ENCODE data around the gene FCN1.
"Not testable (repeated sequence)": the region's sequence is repeated elsewhere in the genome, so short reads cannot be mapped to it uniquely, and the experiment has no call there.

The FCN1 gene

GRCh38 chr9:134961331-134962064, 43.8 kb upstream of the FCN1 start:
- H3K9ac ChIP-seq (ENCODE audit: low read length) = no peak overlapping the region
- H3K27me3 ChIP-seq (ENCODE audit: control insufficient read depth, insufficient read depth, low read length) = no peaks in the 10 kb centered on the region
- H3K4me1 ChIP-seq (ENCODE audit: control insufficient read depth, insufficient read depth, low read length) = no peaks in the 10 kb centered on the region
- peaks cover 7% of the 10 kb centered on the region; the same call in 1 of the 2 replicates for H3K9me3 ChIP-seq (ENCODE audit: control insufficient read depth, insufficient read depth, low read depth, low read length)
- no peak overlapping the region for H3K4me3 ChIP-seq (ENCODE audit: low read depth, low read length)
- H3K27ac ChIP-seq (ENCODE audit: low read depth, low read length) = no peak overlapping the region
- H3K36me3 ChIP-seq (ENCODE audit: control insufficient read depth, insufficient read depth, low read length) = no peaks in the 10 kb centered on the region

GRCh38 chr9:134960701-134961181, 43.0 kb upstream of the FCN1 start:
- H3K27ac ChIP-seq (ENCODE audit: low read depth, low read length) = no peak overlapping the region
- no peak overlapping the region for H3K4me3 ChIP-seq (ENCODE audit: low read depth, low read length)
- H3K9me3 ChIP-seq (ENCODE audit: control insufficient read depth, insufficient read depth, low read depth, low read length) = peaks cover 7% of the 10 kb centered on the region; the same call in 1 of the 2 replicates
- no peaks in the 10 kb centered on the region for H3K36me3 ChIP-seq (ENCODE audit: control insufficient read depth, insufficient read depth, low read length)
- no peak overlapping the region for H3K9ac ChIP-seq (ENCODE audit: low read length)
- H3K27me3 ChIP-seq (ENCODE audit: control insufficient read depth, insufficient read depth, low read length) = no peaks in the 10 kb centered on the region
- H3K4me1 ChIP-seq (ENCODE audit: control insufficient read depth, insufficient read depth, low read length) = no peaks in the 10 kb centered on the region

GRCh38 chr9:134959971-134960310, 42.2 kb upstream of the FCN1 start:
- Histone ChIP-seq H3K36me3 (ENCODE audit: control insufficient read depth, insufficient read depth, low read length) (no peaks in the 10 kb centered on the region), H3K27me3 (ENCODE audit: control insufficient read depth, insufficient read depth, low read length) (no peaks in the 10 kb centered on the region), H3K4me3 (ENCODE audit: low read depth, low read length) (no peak overlapping the region), H3K27ac (ENCODE audit: low read depth, low read length) (no peak overlapping the region), H3K9me3 (ENCODE audit: control insufficient read depth, insufficient read depth, low read depth, low read length) (peaks cover 7% of the 10 kb centered on the region; the same call in 1 of the 2 replicates), H3K9ac (ENCODE audit: low read length) (no peak overlapping the region), H3K4me1 (ENCODE audit: control insufficient read depth, insufficient read depth, low read length) (no peaks in the 10 kb centered on the region)

DNA sequence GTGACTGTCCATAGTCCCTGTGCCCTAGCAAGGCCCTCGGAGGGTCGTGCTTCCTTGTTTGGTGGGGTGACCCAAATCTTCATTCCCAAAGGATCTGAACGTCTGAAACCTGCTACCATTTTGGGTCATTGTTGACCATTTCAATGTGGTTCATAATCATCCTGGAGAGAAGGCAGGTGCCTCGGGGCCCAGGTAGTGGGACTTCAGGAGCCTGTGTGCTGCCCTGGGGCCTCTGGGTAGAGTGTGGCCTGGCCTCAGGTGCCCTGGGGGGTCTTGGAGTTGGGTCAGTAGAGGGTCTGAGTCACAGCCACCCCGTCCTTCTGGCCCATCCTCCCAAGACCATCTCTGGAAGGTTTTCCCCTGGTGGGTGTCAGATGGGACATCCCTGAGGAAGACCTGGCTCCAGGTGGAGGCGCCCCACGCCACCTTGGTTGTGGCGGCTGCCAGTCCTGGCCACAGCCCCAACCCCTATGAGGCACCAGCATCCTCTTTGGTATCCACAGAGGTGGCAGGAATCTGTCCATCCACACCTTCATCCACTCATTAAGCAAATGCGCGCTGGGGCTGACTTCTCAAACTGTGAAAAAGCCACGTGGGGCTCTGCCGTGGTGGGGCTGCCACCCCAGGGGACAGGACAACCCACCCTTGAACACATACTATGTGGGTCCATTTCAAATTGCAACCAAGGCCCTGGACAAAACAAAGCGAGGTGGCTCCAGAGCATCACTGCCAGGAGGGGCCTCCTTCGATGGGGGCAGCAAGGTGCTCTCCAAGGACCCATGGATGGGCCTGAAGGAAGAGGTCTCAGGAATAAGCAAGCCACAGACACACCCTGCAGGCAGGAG, 41.6 kb upstream of the FCN1 start:
- Histone ChIP-seq H3K9ac (ENCODE audit: low read length) (no peak overlapping the region), H3K4me1 (ENCODE audit: control insufficient read depth, insufficient read depth, low read length) (no peaks in the 10 kb centered on the region), H3K4me3 (ENCODE audit: low read depth, low read length) (no peak overlapping the region), H3K27ac (ENCODE audit: low read depth, low read length) (no peak overlapping the region), H3K27me3 (ENCODE audit: control insufficient read depth, insufficient read depth, low read length) (no peaks in the 10 kb centered on the region), H3K9me3 (ENCODE audit: control insufficient read depth, insufficient read depth, low read depth, low read length) (peaks cover 7% of the 10 kb centered on the region; the same call in 1 of the 2 replicates), H3K36me3 (ENCODE audit: control insufficient read depth, insufficient read depth, low read length) (no peaks in the 10 kb centered on the region)

DNA sequence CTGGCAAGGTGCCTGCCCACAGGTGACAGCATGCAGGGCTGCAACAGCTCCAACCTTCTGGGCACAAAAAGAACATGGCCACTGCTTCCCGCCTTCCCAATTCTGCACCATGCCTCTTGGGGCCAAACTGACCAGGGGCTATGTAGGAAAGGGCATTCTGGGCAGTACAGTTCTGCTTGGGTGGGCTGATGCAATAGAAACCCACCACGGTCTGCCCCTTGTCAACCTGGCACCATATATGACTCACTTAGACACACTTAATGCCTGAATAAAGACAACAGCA, 40.2 kb upstream of the FCN1 start:
- Histone ChIP-seq H3K4me1 (ENCODE audit: control insufficient read depth, insufficient read depth, low read length) (no peaks in the 10 kb centered on the region), H3K27me3 (ENCODE audit: control insufficient read depth, insufficient read depth, low read length) (no peaks in the 10 kb centered on the region)

DNA sequence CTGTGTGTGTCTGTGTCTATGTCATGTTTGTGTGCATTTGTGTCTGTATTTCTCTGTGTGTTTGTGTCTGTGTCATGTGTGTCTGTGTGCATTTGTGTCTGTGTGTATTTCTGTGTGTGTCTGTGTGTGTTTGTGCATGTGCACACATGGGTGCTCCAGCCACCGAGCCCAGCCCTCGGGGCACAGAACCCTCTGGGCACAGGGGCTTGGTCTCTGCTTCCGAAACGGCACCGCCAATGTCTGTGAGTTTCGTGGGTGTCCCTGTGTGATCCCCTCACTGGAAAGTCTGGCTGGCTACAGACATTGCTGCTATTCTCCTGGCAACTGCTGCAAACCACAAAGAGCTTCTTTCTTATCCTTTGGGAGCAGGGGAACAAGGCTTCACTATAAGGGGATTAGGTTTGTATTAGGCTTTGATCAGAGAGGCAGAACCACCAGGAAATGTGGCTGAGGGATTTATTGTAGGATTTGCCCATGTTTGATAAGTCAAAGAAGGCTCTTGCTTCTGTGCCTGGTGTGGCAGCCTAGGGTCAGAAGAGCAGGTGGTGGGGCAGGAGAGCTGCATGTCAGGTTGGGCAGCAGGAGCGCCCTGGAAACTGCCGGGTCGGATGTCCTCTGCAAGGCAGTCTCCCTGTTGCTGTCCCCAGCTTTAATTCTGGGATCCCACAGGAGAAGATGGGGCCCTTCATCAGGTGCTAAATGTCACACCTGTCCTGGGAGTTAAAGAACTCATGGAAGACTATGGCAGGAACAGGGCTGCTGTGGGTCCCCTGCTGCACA, 39.6 kb upstream of the FCN1 start:
- Histone ChIP-seq H3K4me3 (ENCODE audit: low read depth, low read length) (no peak overlapping the region), H3K9ac (ENCODE audit: low read length) (no peak overlapping the region), H3K36me3 (ENCODE audit: control insufficient read depth, insufficient read depth, low read length) (no peaks in the 10 kb centered on the region)

More for the DNA sequence above, 40.2 kb upstream of the FCN1 start:
- H3K9me3 ChIP-seq (ENCODE audit: control insufficient read depth, insufficient read depth, low read depth, low read length) = peaks cover 7% of the 10 kb centered on the region; the same call in 1 of the 2 replicates
- no peak overlapping the region for H3K9ac ChIP-seq (ENCODE audit: low read length)
- H3K4me3 ChIP-seq (ENCODE audit: low read depth, low read length) = no peak overlapping the region
- H3K27ac ChIP-seq (ENCODE audit: low read depth, low read length) = no peak overlapping the region
- no peaks in the 10 kb centered on the region for H3K36me3 ChIP-seq (ENCODE audit: control insufficient read depth, insufficient read depth, low read length)

GRCh38 chr9:134956387-134956786, 38.7 kb upstream of the FCN1 start:
- not testable (repeated sequence) for H3K4me3 ChIP-seq (ENCODE audit: low read depth, low read length); H3K27ac ChIP-seq (ENCODE audit: low read depth, low read length); H3K36me3 ChIP-seq (ENCODE audit: control insufficient read depth, insufficient read depth, low read length); H3K4me1 ChIP-seq (ENCODE audit: control insufficient read depth, insufficient read depth, low read length); H3K27me3 ChIP-seq (ENCODE audit: control insufficient read depth, insufficient read depth, low read length); H3K9ac ChIP-seq (ENCODE audit: low read length)
- peaks cover 13% of the 10 kb centered on the region for H3K9me3 ChIP-seq (ENCODE audit: control insufficient read depth, insufficient read depth, low read depth, low read length)

More for the DNA sequence above, 39.6 kb upstream of the FCN1 start:
- Histone ChIP-seq H3K27me3 (ENCODE audit: control insufficient read depth, insufficient read depth, low read length) (no peaks in the 10 kb centered on the region), H3K27ac (ENCODE audit: low read depth, low read length) (no peak overlapping the region), H3K9me3 (ENCODE audit: control insufficient read depth, insufficient read depth, low read depth, low read length) (peaks cover 7% of the 10 kb centered on the region), H3K4me1 (ENCODE audit: control insufficient read depth, insufficient read depth, low read length) (no peaks in the 10 kb centered on the region)

DNA sequence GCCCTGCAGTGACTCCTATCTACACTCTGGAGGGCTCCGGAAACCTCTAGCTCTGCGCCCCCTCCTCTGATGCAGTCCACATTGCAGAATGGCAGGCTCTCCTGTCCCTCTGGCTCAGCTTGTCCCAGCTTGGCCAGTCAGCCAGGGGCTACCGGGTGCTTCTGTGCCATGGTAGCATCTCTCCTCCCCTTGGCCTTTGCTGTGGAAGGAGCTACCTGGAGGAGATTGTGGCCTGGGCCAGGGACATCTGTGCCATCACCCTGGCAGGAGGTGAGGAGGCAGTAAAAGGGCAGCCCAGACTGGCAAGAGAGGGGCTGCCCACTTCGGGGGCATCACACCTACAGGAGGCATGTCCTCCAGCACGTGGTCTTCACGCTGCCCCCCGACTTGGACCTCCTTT, 38.1 kb upstream of the FCN1 start:
- Histone ChIP-seq H3K27ac (ENCODE audit: low read depth, low read length) (no peak overlapping the region), H3K4me1 (ENCODE audit: control insufficient read depth, insufficient read depth, low read length) (no peaks in the 10 kb centered on the region), H3K9me3 (ENCODE audit: control insufficient read depth, insufficient read depth, low read depth, low read length) (peaks cover 13% of the 10 kb centered on the region), H3K4me3 (ENCODE audit: low read depth, low read length) (no peak overlapping the region), H3K36me3 (ENCODE audit: control insufficient read depth, insufficient read depth, low read length) (no peaks in the 10 kb centered on the region), H3K9ac (ENCODE audit: low read length) (no peak overlapping the region), H3K27me3 (ENCODE audit: control insufficient read depth, insufficient read depth, low read length) (no peaks in the 10 kb centered on the region)

DNA sequence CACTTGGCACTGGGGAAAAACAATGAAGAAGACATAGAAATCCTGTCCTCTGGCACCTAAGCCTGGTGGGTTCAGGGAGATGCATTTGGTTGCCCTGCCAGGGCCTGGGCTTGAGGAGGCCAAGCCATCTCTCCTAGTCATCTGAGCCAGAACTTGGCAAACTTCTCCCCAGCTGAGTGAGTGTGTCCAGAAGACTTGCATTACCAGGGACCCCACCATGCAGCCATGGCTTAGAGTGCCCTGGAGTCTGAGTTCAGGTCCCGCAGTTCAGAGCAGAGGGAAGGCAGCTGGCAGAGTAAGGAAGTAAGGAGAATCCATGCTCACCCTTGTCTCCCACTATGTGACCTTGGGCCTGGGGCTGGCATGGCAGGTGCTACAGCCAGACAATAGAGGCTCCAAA, 37.4 kb upstream of the FCN1 start:
- Histone ChIP-seq H3K27ac (ENCODE audit: low read depth, low read length) (no peak overlapping the region), H3K4me1 (ENCODE audit: control insufficient read depth, insufficient read depth, low read length) (no peaks in the 10 kb centered on the region), H3K4me3 (ENCODE audit: low read depth, low read length) (no peak overlapping the region), H3K27me3 (ENCODE audit: control insufficient read depth, insufficient read depth, low read length) (no peaks in the 10 kb centered on the region), H3K36me3 (ENCODE audit: control insufficient read depth, insufficient read depth, low read length) (no peaks in the 10 kb centered on the region), H3K9me3 (ENCODE audit: control insufficient read depth, insufficient read depth, low read depth, low read length) (peaks cover 13% of the 10 kb centered on the region), H3K9ac (ENCODE audit: low read length) (no peak overlapping the region)

DNA sequence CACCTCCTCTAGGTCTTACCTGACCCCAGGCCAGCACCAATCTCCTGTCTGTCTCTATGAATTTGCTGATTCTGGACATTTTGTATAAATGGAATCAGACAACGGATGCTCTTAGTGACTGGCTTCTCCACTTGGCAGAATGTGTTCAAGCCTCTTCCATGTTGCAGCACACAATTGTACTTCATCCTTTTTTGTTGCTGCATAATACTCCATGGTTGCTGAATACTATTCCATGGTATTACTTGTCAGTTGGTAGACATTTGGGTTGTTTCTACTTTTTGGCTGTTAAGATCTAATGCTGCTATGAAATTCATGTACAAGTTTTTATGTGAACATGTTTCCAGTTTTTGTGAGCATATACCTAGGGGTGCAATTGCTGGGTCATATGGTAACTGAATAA, 34.3 kb upstream of the FCN1 start:
- no peaks in the 10 kb centered on the region for H3K36me3 ChIP-seq (ENCODE audit: control insufficient read depth, insufficient read depth, low read length)
- H3K9me3 ChIP-seq (ENCODE audit: control insufficient read depth, insufficient read depth, low read depth, low read length) = peaks cover 6% of the 10 kb centered on the region; the same call in 1 of the 2 replicates
- no peaks in the 10 kb centered on the region for H3K4me1 ChIP-seq (ENCODE audit: control insufficient read depth, insufficient read depth, low read length)
- no peak overlapping the region for H3K27ac ChIP-seq (ENCODE audit: low read depth, low read length)
- no peak overlapping the region for H3K4me3 ChIP-seq (ENCODE audit: low read depth, low read length)
- H3K27me3 ChIP-seq (ENCODE audit: control insufficient read depth, insufficient read depth, low read length) = no peaks in the 10 kb centered on the region
- no peak overlapping the region for H3K9ac ChIP-seq (ENCODE audit: low read length)

DNA sequence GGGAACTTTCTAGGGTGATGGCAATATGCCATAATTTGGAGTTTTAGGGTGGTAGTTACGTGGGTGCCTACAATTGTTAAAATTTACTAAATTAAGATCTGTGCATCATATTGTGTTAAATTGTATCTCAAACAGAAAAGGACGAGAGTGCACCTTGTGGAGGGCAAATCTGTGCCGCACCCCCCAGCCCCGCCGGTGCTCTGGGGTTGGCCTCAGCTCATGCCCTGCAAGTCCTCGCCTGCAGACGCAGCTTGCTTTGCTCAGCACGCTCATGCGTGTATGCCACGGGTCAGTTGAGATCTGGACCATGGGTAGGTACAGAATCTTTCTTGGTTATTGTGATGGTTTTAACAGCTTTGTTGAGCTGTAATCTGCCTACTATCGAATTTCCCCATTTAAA, 33.7 kb upstream of the FCN1 start:
- no peak overlapping the region for H3K9ac ChIP-seq (ENCODE audit: low read length)
- H3K9me3 ChIP-seq (ENCODE audit: control insufficient read depth, insufficient read depth, low read depth, low read length) = peaks cover 7% of the 10 kb centered on the region; the same call in 1 of the 2 replicates
- no peaks in the 10 kb centered on the region for H3K36me3 ChIP-seq (ENCODE audit: control insufficient read depth, insufficient read depth, low read length)
- no peak overlapping the region for H3K4me3 ChIP-seq (ENCODE audit: low read depth, low read length)
- H3K27me3 ChIP-seq (ENCODE audit: control insufficient read depth, insufficient read depth, low read length) = no peaks in the 10 kb centered on the region
- H3K4me1 ChIP-seq (ENCODE audit: control insufficient read depth, insufficient read depth, low read length) = no peaks in the 10 kb centered on the region
- no peak overlapping the region for H3K27ac ChIP-seq (ENCODE audit: low read depth, low read length)
